ENCODE results near the gene ENTPD5.

DNA sequence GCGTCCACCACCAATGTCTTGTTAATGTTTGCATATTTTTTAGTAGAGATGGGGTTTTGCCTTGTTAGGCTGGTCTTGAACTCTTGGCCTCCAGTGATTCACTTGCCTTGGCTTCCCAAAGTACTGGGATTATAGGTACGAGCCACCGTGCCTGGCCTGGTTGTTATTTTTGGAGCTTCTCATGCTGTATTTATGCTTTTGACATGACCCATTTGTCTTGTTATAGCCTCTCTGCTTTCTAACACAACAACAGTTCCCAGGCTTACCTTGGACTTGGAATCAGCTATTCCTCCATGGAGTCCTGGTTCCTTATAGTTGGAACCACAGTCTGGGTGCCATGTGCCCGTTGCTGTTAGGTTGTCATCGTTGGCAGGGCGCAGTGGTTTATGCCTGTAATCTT is 102.8 kb downstream of the ENTPD5 start:
- TF ChIP-seq, protein P1, sequence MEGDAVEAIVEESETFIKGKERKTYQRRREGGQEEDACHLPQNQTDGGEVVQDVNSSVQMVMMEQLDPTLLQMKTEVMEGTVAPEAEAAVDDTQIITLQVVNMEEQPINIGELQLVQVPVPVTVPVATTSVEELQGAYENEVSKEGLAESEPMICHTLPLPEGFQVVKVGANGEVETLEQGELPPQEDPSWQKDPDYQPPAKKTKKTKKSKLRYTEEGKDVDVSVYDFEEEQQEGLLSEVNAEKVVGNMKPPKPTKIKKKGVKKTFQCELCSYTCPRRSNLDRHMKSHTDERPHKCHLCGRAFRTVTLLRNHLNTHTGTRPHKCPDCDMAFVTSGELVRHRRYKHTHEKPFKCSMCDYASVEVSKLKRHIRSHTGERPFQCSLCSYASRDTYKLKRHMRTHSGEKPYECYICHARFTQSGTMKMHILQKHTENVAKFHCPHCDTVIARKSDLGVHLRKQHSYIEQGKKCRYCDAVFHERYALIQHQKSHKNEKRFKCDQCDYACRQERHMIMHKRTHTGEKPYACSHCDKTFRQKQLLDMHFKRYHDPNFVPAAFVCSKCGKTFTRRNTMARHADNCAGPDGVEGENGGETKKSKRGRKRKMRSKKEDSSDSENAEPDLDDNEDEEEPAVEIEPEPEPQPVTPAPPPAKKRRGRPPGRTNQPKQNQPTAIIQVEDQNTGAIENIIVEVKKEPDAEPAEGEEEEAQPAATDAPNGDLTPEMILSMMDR (conservative IDR thresholded peaks at IDR 0.05; ENCODE audit: low read length): no peak
- TF ChIP-seq EZH2phosphoT487 (IDR thresholded peaks at IDR 0.05; ENCODE audit: borderline replicate concordance, low read depth, low read length): no peak

Data from OCI-LY7 (cell line).